ENCODE results near the gene MRC1.

MRC1 gene

GRCh38 chr10:17785276-17785930 lies 23.7 kb upstream of the MRC1 start:
- ATAC-seq (replicated peaks; ENCODE audit: extremely low read depth, poor library complexity, severe bottlenecking) = no peak
- peaks cover 27% of the 10 kb centered on the region for H3K27me3 Mint-ChIP-seq
- H3K9me3 Mint-ChIP-seq = no peaks in the 10 kb centered on the region
- no peak overlapping the region for H3K4me3 Mint-ChIP-seq
- H3K36me3 Mint-ChIP-seq (ENCODE audit: insufficient read depth) = no peaks in the 10 kb centered on the region
- H3K27ac Mint-ChIP-seq (ENCODE audit: low read depth) = no peak overlapping the region
- no peak for DNase-seq (ENCODE audit: low spot score in 2 of 2)
- H3K4me1 Mint-ChIP-seq = no peaks in the 10 kb centered on the region

- ATAC-seq (replicated peaks; ENCODE audit: extremely low read depth, poor library complexity, severe bottlenecking) = no peak
- Mint-ChIP-seq H3K4me3 (no peak overlapping the region), H3K9me3 (no peaks in the 10 kb centered on the region)
Observed at GRCh38 chr10:17787087-17787961, 21.8 kb upstream of the MRC1 start.

GRCh38 chr10:17788646-17789045 lies 20.5 kb upstream of the MRC1 start:
- DNase-seq (ENCODE audit: low spot score in 2 of 2) (no peak), ATAC-seq (replicated peaks; ENCODE audit: extremely low read depth, poor library complexity, severe bottlenecking) (no peak)
- Mint-ChIP-seq H3K4me3 (no peak overlapping the region), H3K9me3 (no peaks in the 10 kb centered on the region), H3K27ac (ENCODE audit: low read depth) (no peak overlapping the region), H3K27me3 (peaks cover 21% of the 10 kb centered on the region), H3K4me1 (no peaks in the 10 kb centered on the region), H3K36me3 (ENCODE audit: insufficient read depth) (no peaks in the 10 kb centered on the region)

More at GRCh38 chr10:17787087-17787961, 21.8 kb upstream of the MRC1 start:
- H3K4me1 Mint-ChIP-seq = no peaks in the 10 kb centered on the region
- no peak for DNase-seq (ENCODE audit: low spot score in 2 of 2)
- no peak overlapping the region for H3K27ac Mint-ChIP-seq (ENCODE audit: low read depth)
- peaks cover 21% of the 10 kb centered on the region for H3K27me3 Mint-ChIP-seq
- no peaks in the 10 kb centered on the region for H3K36me3 Mint-ChIP-seq (ENCODE audit: insufficient read depth)

- Mint-ChIP-seq H3K27me3 (peaks cover 21% of the 10 kb centered on the region), H3K27ac (ENCODE audit: low read depth) (no peak overlapping the region), H3K36me3 (ENCODE audit: insufficient read depth) (no peaks in the 10 kb centered on the region), H3K4me3 (no peak overlapping the region), H3K9me3 (no peaks in the 10 kb centered on the region), H3K4me1 (no peaks in the 10 kb centered on the region)
- ATAC-seq (replicated peaks; ENCODE audit: extremely low read depth, poor library complexity, severe bottlenecking) = no peak
- DNase-seq (ENCODE audit: low spot score in 2 of 2) = no peak
Observed at GRCh38 chr10:17789396-17789795, 19.8 kb upstream of the MRC1 start.

- no peaks in the 10 kb centered on the region for H3K9me3 Mint-ChIP-seq
- DNase-seq (ENCODE audit: low spot score in 2 of 2) (no peak), ATAC-seq (replicated peaks; ENCODE audit: extremely low read depth, poor library complexity, severe bottlenecking) (no peak)
- no peak overlapping the region for H3K4me3 Mint-ChIP-seq
- no peak overlapping the region for H3K27ac Mint-ChIP-seq (ENCODE audit: low read depth)
- H3K4me1 Mint-ChIP-seq = no peaks in the 10 kb centered on the region
- H3K36me3 Mint-ChIP-seq (ENCODE audit: insufficient read depth) = no peaks in the 10 kb centered on the region
- H3K27me3 Mint-ChIP-seq = peaks cover 21% of the 10 kb centered on the region
Observed at GRCh38 chr10:17790651-17791050, 18.5 kb upstream of the MRC1 start.

GRCh38 chr10:17792991-17793390 lies 16.2 kb upstream of the MRC1 start:
- Mint-ChIP-seq H3K36me3 (ENCODE audit: insufficient read depth) (no peaks in the 10 kb centered on the region), H3K9me3 (no peaks in the 10 kb centered on the region), H3K27me3 (peaks cover 6% of the 10 kb centered on the region), H3K4me3 (no peak overlapping the region), H3K27ac (ENCODE audit: low read depth) (peak overlapping the region; percentile 22), H3K4me1 (no peaks in the 10 kb centered on the region)
- no peak for DNase-seq (ENCODE audit: low spot score in 2 of 2)
- ATAC-seq (replicated peaks; ENCODE audit: extremely low read depth, poor library complexity, severe bottlenecking) = no peak

- Mint-ChIP-seq H3K27ac (ENCODE audit: low read depth) (no peak overlapping the region), H3K9me3 (no peaks in the 10 kb centered on the region), H3K4me1 (no peaks in the 10 kb centered on the region)
Observed at GRCh38 chr10:17793823-17794644, 15.1 kb upstream of the MRC1 start.

GRCh38 chr10:17795083-17795482 lies 14.1 kb upstream of the MRC1 start:
- no peak overlapping the region for H3K27ac Mint-ChIP-seq (ENCODE audit: low read depth)
- no peaks in the 10 kb centered on the region for H3K27me3 Mint-ChIP-seq
- H3K36me3 Mint-ChIP-seq (ENCODE audit: insufficient read depth) = no peaks in the 10 kb centered on the region
- ATAC-seq (replicated peaks; ENCODE audit: extremely low read depth, poor library complexity, severe bottlenecking) = no peak
- H3K4me1 Mint-ChIP-seq = no peaks in the 10 kb centered on the region
- no peak for DNase-seq (ENCODE audit: low spot score in 2 of 2)
- no peaks in the 10 kb centered on the region for H3K9me3 Mint-ChIP-seq
- no peak overlapping the region for H3K4me3 Mint-ChIP-seq

More at GRCh38 chr10:17793823-17794644, 15.1 kb upstream of the MRC1 start:
- Mint-ChIP-seq H3K4me3 (no peak overlapping the region), H3K36me3 (ENCODE audit: insufficient read depth) (no peaks in the 10 kb centered on the region), H3K27me3 (peaks cover 2% of the 10 kb centered on the region)
- ATAC-seq (replicated peaks; ENCODE audit: extremely low read depth, poor library complexity, severe bottlenecking) = no peak
- no peak for DNase-seq (ENCODE audit: low spot score in 2 of 2)

GRCh38 chr10:17795813-17796594 lies 13.1 kb upstream of the MRC1 start:
- H3K27ac Mint-ChIP-seq (ENCODE audit: low read depth) = no peak overlapping the region
- H3K27me3 Mint-ChIP-seq = no peaks in the 10 kb centered on the region

GRCh38 chr10:17801507-17801906 lies 7.6 kb upstream of the MRC1 start:
- no peak for DNase-seq (ENCODE audit: low spot score in 2 of 2)
- Mint-ChIP-seq H3K27ac (ENCODE audit: low read depth) (no peak overlapping the region), H3K9me3 (no peaks in the 10 kb centered on the region), H3K4me3 (no peak overlapping the region), H3K4me1 (no peaks in the 10 kb centered on the region), H3K36me3 (ENCODE audit: insufficient read depth) (peaks cover 1% of the 10 kb centered on the region), H3K27me3 (peaks cover 9% of the 10 kb centered on the region)
- no peak for ATAC-seq (replicated peaks; ENCODE audit: extremely low read depth, poor library complexity, severe bottlenecking)

More at GRCh38 chr10:17795813-17796594, 13.1 kb upstream of the MRC1 start:
- Mint-ChIP-seq H3K36me3 (ENCODE audit: insufficient read depth) (no peaks in the 10 kb centered on the region), H3K9me3 (no peaks in the 10 kb centered on the region), H3K4me3 (no peak overlapping the region), H3K4me1 (no peaks in the 10 kb centered on the region)
- ATAC-seq (replicated peaks; ENCODE audit: extremely low read depth, poor library complexity, severe bottlenecking) (no peak), DNase-seq (ENCODE audit: low spot score in 2 of 2) (no peak)

GRCh38 chr10:17802350-17802749 lies 6.8 kb upstream of the MRC1 start:
- ATAC-seq (replicated peaks; ENCODE audit: extremely low read depth, poor library complexity, severe bottlenecking) (no peak), DNase-seq (ENCODE audit: low spot score in 2 of 2) (no peak)
- no peak overlapping the region for H3K4me3 Mint-ChIP-seq
- H3K27me3 Mint-ChIP-seq = peaks cover 13% of the 10 kb centered on the region
- H3K9me3 Mint-ChIP-seq = no peaks in the 10 kb centered on the region
- no peaks in the 10 kb centered on the region for H3K4me1 Mint-ChIP-seq
- no peak overlapping the region for H3K27ac Mint-ChIP-seq (ENCODE audit: low read depth)
- peaks cover 1% of the 10 kb centered on the region for H3K36me3 Mint-ChIP-seq (ENCODE audit: insufficient read depth)

- H3K4me3 Mint-ChIP-seq = no peak overlapping the region
- DNase-seq (ENCODE audit: low spot score in 2 of 2) (no peak), ATAC-seq (replicated peaks; ENCODE audit: extremely low read depth, poor library complexity, severe bottlenecking) (no peak)
- no peaks in the 10 kb centered on the region for H3K9me3 Mint-ChIP-seq
- no peaks in the 10 kb centered on the region for H3K4me1 Mint-ChIP-seq
- peaks cover 1% of the 10 kb centered on the region for H3K36me3 Mint-ChIP-seq (ENCODE audit: insufficient read depth)
- H3K27me3 Mint-ChIP-seq = peaks cover 13% of the 10 kb centered on the region
- no peak overlapping the region for H3K27ac Mint-ChIP-seq (ENCODE audit: low read depth)
Observed at GRCh38 chr10:17802976-17803375, 6.2 kb upstream of the MRC1 start.
